IgD-negative memory B cell (primary cell): Measurements from ENCODE around the gene LARP6. TPM values are rescaled to one million over a fixed set of nuclear protein-coding genes. Genes with fewer than 3 reads are reported as not detected.
"Not testable (repeated sequence)": the region's sequence is repeated elsewhere in the genome, so short reads cannot be mapped to it uniquely, and the experiment has no call there.

Experiments used
- H3K27ac Mint-ChIP-seq, 3 donors: one replicate each; pipeline ENCODE4 v1.8.0; 2020 to 2022; ENCODE audit warnings: mild to moderate bottlenecking in 3 of 3, mixed read lengths in 3 of 3, moderate library complexity in 1 of 3
- H3K27me3 Mint-ChIP-seq: one replicate; pipeline ENCODE4 v1.8.0; 2021; ENCODE audit warnings: mixed read lengths
- H3K36me3 Mint-ChIP-seq: one replicate; pipeline ENCODE4 v1.8.0; 2020; ENCODE audit warnings: mild to moderate bottlenecking, mixed read lengths
- H3K4me1 Mint-ChIP-seq, 3 donors: one replicate each; pipeline ENCODE4 v1.8.0; 2020 to 2022; ENCODE audit warnings: mixed read lengths in 3 of 3, mild to moderate bottlenecking in 1 of 3
- H3K4me3 Mint-ChIP-seq, 4 donors: one replicate each; pipeline ENCODE4 v1.8.0; 2020 to 2022; ENCODE audit warnings: mild to moderate bottlenecking in 4 of 4, mixed read lengths in 4 of 4, moderate library complexity in 3 of 4
- H3K9me3 Mint-ChIP-seq, 3 donors: one replicate each; pipeline ENCODE4 v1.8.0; 2020 to 2021; ENCODE audit warnings: mixed read lengths in 3 of 3, mild to moderate bottlenecking in 1 of 3
- polyA plus RNA-seq: library from polyadenylated mRNA; unstranded; fragments of 300-500 nt; fragmentation: Illumina TruSeq; gene quantifications from one replicate; pipeline ENCODE4 v1.2.3, GENCODE V29; 2021

LARP6 gene
- polyA plus RNA-seq, 1 donor from 2014 or later = not detected

- H3K27me3 Mint-ChIP-seq = peaks cover 3% of the 10 kb centered on the region
- no peak overlapping the region for H3K27ac Mint-ChIP-seq
- H3K9me3 Mint-ChIP-seq = peaks cover 0 to 2% (median 0%) of the 10 kb centered on the region in 3 donors
- peaks cover 0 to 1% (median 0%) of the 10 kb centered on the region in 3 donors for H3K4me1 Mint-ChIP-seq
- peaks cover 2% of the 10 kb centered on the region for H3K36me3 Mint-ChIP-seq
- H3K4me3 Mint-ChIP-seq = no peak overlapping the region
These were observed 26.2 kb downstream of the LARP6 start for GRCh38 chr15:70827721-70828120.

- Mint-ChIP-seq H3K36me3 (no peaks in the 10 kb centered on the region), H3K27ac (no peak overlapping the region), H3K4me3 (no peak overlapping the region), H3K9me3 (no peaks in the 10 kb centered on the region), H3K4me1 (peaks cover 0 to 1% (median 0%) of the 10 kb centered on the region in 3 donors), H3K27me3 (peaks cover 3% of the 10 kb centered on the region)
These were observed 27.3 kb downstream of the LARP6 start for GRCh38 chr15:70826634-70827033.

- Mint-ChIP-seq H3K36me3 (no peaks in the 10 kb centered on the region), H3K9me3 (no peaks in the 10 kb centered on the region), H3K27me3 (peaks cover 3% of the 10 kb centered on the region), H3K27ac (no peak overlapping the region), H3K4me3 (no peak overlapping the region), H3K4me1 (peaks cover 0 to 1% (median 0%) of the 10 kb centered on the region in 3 donors)
These were observed 28.1 kb downstream of the LARP6 start for GRCh38 chr15:70825841-70826240.

- no peak overlapping the region for H3K4me3 Mint-ChIP-seq
- no peak overlapping the region for H3K27ac Mint-ChIP-seq
- H3K9me3 Mint-ChIP-seq = peaks cover 0 to 4% (median 3%) of the 10 kb centered on the region in 3 donors
- H3K4me1 Mint-ChIP-seq = peaks cover 0 to 1% (median 0%) of the 10 kb centered on the region in 3 donors
- H3K27me3 Mint-ChIP-seq = peaks cover 3% of the 10 kb centered on the region
- no peaks in the 10 kb centered on the region for H3K36me3 Mint-ChIP-seq
These were observed 30.8 kb downstream of the LARP6 start for GRCh38 chr15:70823196-70823595.

- Mint-ChIP-seq H3K27me3 (peaks cover 1% of the 10 kb centered on the region), H3K9me3 (peaks cover 0 to 4% (median 3%) of the 10 kb centered on the region in 3 donors), H3K27ac (no peak overlapping the region), H3K4me1 (peaks cover 0 to 1% (median 0%) of the 10 kb centered on the region in 3 donors), H3K4me3 (no peak overlapping the region), H3K36me3 (no peaks in the 10 kb centered on the region)
These were observed 33.7 kb downstream of the LARP6 start for GRCh38 chr15:70820214-70820613.

GRCh38 chr15:70818580-70818979, 35.4 kb downstream of the LARP6 start:
- Mint-ChIP-seq H3K4me3 (no peak overlapping the region), H3K4me1 (no peaks in the 10 kb centered on the region), H3K36me3 (no peaks in the 10 kb centered on the region), H3K27ac (no peak overlapping the region), H3K27me3 (peaks cover 1% of the 10 kb centered on the region), H3K9me3 (peaks cover 0 to 4% (median 3%) of the 10 kb centered on the region in 3 donors)

GRCh38 chr15:70817266-70817665, 36.7 kb downstream of the LARP6 start:
- H3K36me3 Mint-ChIP-seq = no peaks in the 10 kb centered on the region
- H3K4me3 Mint-ChIP-seq = no peak overlapping the region
- no peaks in the 10 kb centered on the region for H3K4me1 Mint-ChIP-seq
- H3K27ac Mint-ChIP-seq = no peak overlapping the region
- peaks cover 2% of the 10 kb centered on the region for H3K27me3 Mint-ChIP-seq
- H3K9me3 Mint-ChIP-seq = peaks cover 0 to 4% (median 3%) of the 10 kb centered on the region in 3 donors

- H3K9me3 Mint-ChIP-seq = peaks cover 0 to 4% (median 3%) of the 10 kb centered on the region in 3 donors
- no peak overlapping the region for H3K4me3 Mint-ChIP-seq
- peaks cover 0 to 2% (median 0%) of the 10 kb centered on the region in 3 donors for H3K4me1 Mint-ChIP-seq
- H3K27ac Mint-ChIP-seq = no peak overlapping the region
- no peaks in the 10 kb centered on the region for H3K36me3 Mint-ChIP-seq
- peaks cover 5% of the 10 kb centered on the region for H3K27me3 Mint-ChIP-seq
These were observed 38.4 kb downstream of the LARP6 start for GRCh38 chr15:70815604-70816003.

- H3K4me1 Mint-ChIP-seq, H3K27ac Mint-ChIP-seq, H3K36me3 Mint-ChIP-seq, H3K9me3 Mint-ChIP-seq, H3K27me3 Mint-ChIP-seq, H3K4me3 Mint-ChIP-seq: not testable (repeated sequence)
These were observed 38.9 kb downstream of the LARP6 start for GRCh38 chr15:70815011-70815410.

GRCh38 chr15:70812827-70813364, 41.1 kb downstream of the LARP6 start:
- Mint-ChIP-seq H3K36me3 (no peaks in the 10 kb centered on the region), H3K27me3 (peaks cover 7% of the 10 kb centered on the region), H3K4me3 (no peak overlapping the region), H3K27ac (no peak overlapping the region), H3K4me1 (peaks cover 0 to 2% (median 0%) of the 10 kb centered on the region in 3 donors), H3K9me3 (no peaks in the 10 kb centered on the region)

GRCh38 chr15:70810916-70811578, 42.9 kb downstream of the LARP6 start:
- H3K9me3 Mint-ChIP-seq = no peaks in the 10 kb centered on the region
- H3K27me3 Mint-ChIP-seq = peaks cover 6% of the 10 kb centered on the region
- no peak overlapping the region for H3K4me3 Mint-ChIP-seq
- peaks cover 0 to 15% (median 4%) of the 10 kb centered on the region in 3 donors for H3K4me1 Mint-ChIP-seq
- H3K36me3 Mint-ChIP-seq = no peaks in the 10 kb centered on the region
- no peak overlapping the region for H3K27ac Mint-ChIP-seq

GRCh38 chr15:70806992-70807712, 46.8 kb downstream of the LARP6 start:
- Mint-ChIP-seq H3K4me1 (peaks cover 0 to 15% (median 4%) of the 10 kb centered on the region in 3 donors), H3K27ac (no peak overlapping the region), H3K9me3 (no peaks in the 10 kb centered on the region), H3K4me3 (no peak overlapping the region), H3K36me3 (no peaks in the 10 kb centered on the region), H3K27me3 (peaks cover 4% of the 10 kb centered on the region)

GRCh38 chr15:70804388-70804787, 49.6 kb downstream of the LARP6 start:
- H3K9me3 Mint-ChIP-seq, H3K4me3 Mint-ChIP-seq, H3K36me3 Mint-ChIP-seq, H3K27me3 Mint-ChIP-seq, H3K27ac Mint-ChIP-seq: not testable (repeated sequence)
- peaks cover 0 to 13% (median 4%) of the 10 kb centered on the region in 3 donors for H3K4me1 Mint-ChIP-seq

- H3K4me3 Mint-ChIP-seq = no peak overlapping the region
- no peaks in the 10 kb centered on the region for H3K36me3 Mint-ChIP-seq
- H3K9me3 Mint-ChIP-seq = no peaks in the 10 kb centered on the region
- H3K4me1 Mint-ChIP-seq = peaks cover 0 to 12% (median 4%) of the 10 kb centered on the region in 3 donors
- no peak overlapping the region for H3K27ac Mint-ChIP-seq
- H3K27me3 Mint-ChIP-seq = no peaks in the 10 kb centered on the region
These were observed 51.3 kb downstream of the LARP6 start for GRCh38 chr15:70802629-70803028.

GRCh38 chr15:70801109-70801508, 52.8 kb downstream of the LARP6 start:
- Mint-ChIP-seq H3K27me3 (no peaks in the 10 kb centered on the region), H3K4me1 (no peaks in the 10 kb centered on the region), H3K27ac (no peak overlapping the region), H3K9me3 (no peaks in the 10 kb centered on the region), H3K36me3 (no peaks in the 10 kb centered on the region), H3K4me3 (no peak overlapping the region)
